H9 (cell line): ENCODE results near the gene SLC25A36. TPM values are rescaled to one million over a fixed set of nuclear protein-coding genes. Genes with fewer than 3 reads are reported as not detected.

ENCODE experiments used
- DNase-seq: peaks from one replicate; pipeline ENCODE4 v3.0.0-alpha.2; 2017
- H2AFZ ChIP-seq: one replicate; pipeline ENCODE4 v1.6.1; 2013; ENCODE audit warnings: mild to moderate bottlenecking, low read length, control low read depth, moderate library complexity
- H2AK5ac ChIP-seq: 2 replicates; pipeline ENCODE4 v1.6.1; 2013; ENCODE audit warnings: low read length, control low read depth, mixed read lengths; ENCODE audit not compliant: insufficient read length
- H2BK120ac ChIP-seq: one replicate; pipeline ENCODE4 v1.6.1; 2013; ENCODE audit warnings: low read depth, mild to moderate bottlenecking, low read length, control low read depth, inconsistent platforms; ENCODE audit not compliant: poor library complexity, severe bottlenecking
- H2BK12ac ChIP-seq: 2 replicates; pipeline ENCODE4 v1.6.1; 2013; ENCODE audit warnings: low read length, control low read depth, mixed read lengths, low read depth; ENCODE audit not compliant: insufficient read length
- H2BK15ac ChIP-seq: 2 replicates; pipeline ENCODE4 v1.6.1; 2013; ENCODE audit warnings: low read depth, low read length, control low read depth
- H2BK20ac ChIP-seq: one replicate; pipeline ENCODE4 v1.6.1; 2013; ENCODE audit warnings: low read depth, mild to moderate bottlenecking, low read length, control low read depth, inconsistent platforms; ENCODE audit not compliant: poor library complexity, severe bottlenecking
- H2BK5ac ChIP-seq: 2 replicates; pipeline ENCODE4 v1.6.1; 2013; ENCODE audit warnings: low read length, control low read depth, mixed read lengths; ENCODE audit not compliant: insufficient read length
- H3K14ac ChIP-seq: 2 replicates; pipeline ENCODE4 v1.6.1; 2013; ENCODE audit warnings: low read length, control low read depth; ENCODE audit not compliant: insufficient read depth
- H3K18ac ChIP-seq: 2 replicates; pipeline ENCODE4 v1.6.1; 2013; ENCODE audit warnings: low read depth, mild to moderate bottlenecking, mixed read lengths, low read length, control low read depth; ENCODE audit not compliant: insufficient read length
- H3K23ac ChIP-seq: 2 replicates; pipeline ENCODE4 v1.6.1; 2013; ENCODE audit warnings: low read length, control low read depth, mixed read lengths, low read depth; ENCODE audit not compliant: insufficient read length
- H3K23me2 ChIP-seq: 2 replicates; pipeline ENCODE4 v1.6.1; 2013; ENCODE audit warnings: low read depth, mild to moderate bottlenecking, mixed read lengths, low read length, control low read depth; ENCODE audit not compliant: insufficient read length, poor library complexity, severe bottlenecking
- H3K27ac ChIP-seq: 2 replicates; pipeline ENCODE4 v1.5.1; 2013; ENCODE audit warnings: low read length, control low read depth, mixed read lengths, low read depth; ENCODE audit not compliant: insufficient read length
- H3K27me3 ChIP-seq: 2 replicates; pipeline ENCODE4 v1.6.1; 2013; ENCODE audit warnings: low read length, control low read depth, inconsistent platforms; ENCODE audit not compliant: insufficient read depth
- H3K4ac ChIP-seq: 2 replicates; pipeline ENCODE4 v1.6.1; 2013; ENCODE audit warnings: low read depth, mild to moderate bottlenecking, control low read depth, inconsistent platforms, low read length, moderate library complexity
- H3K4me1 ChIP-seq: 2 replicates; pipeline ENCODE4 v1.6.1; 2013; ENCODE audit warnings: low read length, control low read depth, inconsistent platforms; ENCODE audit not compliant: insufficient read depth
- H3K4me2 ChIP-seq: 2 replicates; pipeline ENCODE4 v1.6.1; 2013; ENCODE audit warnings: low read length, control low read depth, mixed read lengths; ENCODE audit not compliant: insufficient read length, insufficient read depth
- H3K56ac ChIP-seq: 2 replicates; pipeline ENCODE4 v1.6.1; 2013; ENCODE audit warnings: low read depth, mild to moderate bottlenecking, mixed read lengths, low read length, control low read depth; ENCODE audit not compliant: insufficient read length
- H3K79me1 ChIP-seq: 2 replicates; pipeline ENCODE4 v1.6.1; 2013; ENCODE audit warnings: low read depth, mild to moderate bottlenecking, moderate library complexity, low read length, control low read depth, inconsistent platforms; ENCODE audit not compliant: insufficient read depth, poor library complexity, severe bottlenecking
- H3K79me2 ChIP-seq: 2 replicates; pipeline ENCODE4 v1.6.1; 2013; ENCODE audit warnings: low read length, control low read depth, inconsistent platforms; ENCODE audit not compliant: insufficient read depth
- H3K9ac ChIP-seq: 2 replicates; pipeline ENCODE4 v1.6.1; 2013; ENCODE audit warnings: low read length, control low read depth, mixed read lengths; ENCODE audit not compliant: insufficient read length; ENCODE audit errors: extremely low read depth
- H3K9me3 ChIP-seq: one replicate; pipeline ENCODE4 v1.6.1; 2013; ENCODE audit warnings: low read depth, low read length, inconsistent platforms; ENCODE audit not compliant: control insufficient read depth
- H3T11ph ChIP-seq: one replicate; pipeline ENCODE4 v1.6.1; 2013; ENCODE audit warnings: mild to moderate bottlenecking, low read length, control low read depth, inconsistent platforms
- H4K20me1 ChIP-seq: one replicate; pipeline ENCODE4 v1.6.1; 2013; ENCODE audit not compliant: control insufficient read depth, insufficient read length, insufficient read depth
- H4K5ac ChIP-seq: 2 replicates; pipeline ENCODE4 v1.6.1; 2013; ENCODE audit warnings: low read depth, mild to moderate bottlenecking, mixed read lengths, low read length, control low read depth; ENCODE audit not compliant: insufficient read length
- H4K8ac ChIP-seq: replicated peaks from 2 replicates; pipeline ENCODE4 v1.6.1; 2013; ENCODE audit warnings: low read length, control low read depth, mixed read lengths, low read depth; ENCODE audit not compliant: insufficient read length
- H4K91ac ChIP-seq: 2 replicates; pipeline ENCODE4 v1.6.1; 2013; ENCODE audit warnings: low read depth, mild to moderate bottlenecking, moderate library complexity, mixed read lengths, low read length, control low read depth; ENCODE audit not compliant: insufficient read length
- H3K27ac Mint-ChIP-seq, 3 experiments: 2 replicates in 2 of 3; 3 replicates in 1 of 3; pipeline ENCODE4 v1.8.0; 2020 to 2021; ENCODE audit warnings: mixed read lengths in 3 of 3, mild to moderate bottlenecking in 1 of 3, moderate library complexity in 1 of 3
- H3K27me3 Mint-ChIP-seq: 2 replicates; pipeline ENCODE4 v1.8.0; 2021; ENCODE audit warnings: low read depth, mild to moderate bottlenecking, moderate library complexity, mixed read lengths
- H3K36me3 Mint-ChIP-seq, 3 experiments: 2 replicates in 2 of 3; 3 replicates in 1 of 3; pipeline ENCODE4 v1.8.0; 2020 to 2021; ENCODE audit warnings: low read depth in 3 of 3, mixed read lengths in 3 of 3; ENCODE audit not compliant: insufficient read depth in 1 of 3
- H3K4me1 Mint-ChIP-seq, 2 experiments: 2 replicates each; pipeline ENCODE4 v1.8.0; 2020; ENCODE audit warnings: mixed read lengths in 2 of 2
- H3K4me3 Mint-ChIP-seq, 2 experiments: 2 replicates in 1 of 2; 3 replicates in 1 of 2; pipeline ENCODE4 v1.8.0; 2020 to 2021; ENCODE audit warnings: mild to moderate bottlenecking in 2 of 2, mixed read lengths in 2 of 2, moderate library complexity in 1 of 2
- H3K9me3 Mint-ChIP-seq, 2 experiments: 2 replicates in 1 of 2; 3 replicates in 1 of 2; pipeline ENCODE4 v1.8.0; 2020; ENCODE audit warnings: mild to moderate bottlenecking in 2 of 2, mixed read lengths in 2 of 2, moderate library complexity in 1 of 2
- WGBS: extraction: QIAGEN DNeasy Blood & Tissue Kit; methylation state at CpG from one replicate; pipeline ENCODE4 v1.1.7; 2013; ENCODE audit warnings: missing lambda C conversion rate, low lambda C conversion rate, mixed read lengths; ENCODE audit not compliant: insufficient read length; ENCODE audit errors: extremely low coverage; 5-methylcytosine and 5-hydroxymethylcytosine counted together
- total RNA-seq: library from RNA; stranded (reverse); gene quantifications from 2 replicates; pipeline ENCODE4 v1.2.1, GENCODE V29; 2021
- TF ChIP-seq, protein P1 (sequence below): fragments of 200-600 bp; sonication (generic); conservative IDR thresholded peaks from 3 replicates; pipeline ENCODE4 v1.8.0; 2021; ENCODE audit warnings: antibody characterized with exemption, mild to moderate bottlenecking

SLC25A36 gene
- total RNA-seq, 1 experiment from 2014 or later: 70.0 TPM

DNA sequence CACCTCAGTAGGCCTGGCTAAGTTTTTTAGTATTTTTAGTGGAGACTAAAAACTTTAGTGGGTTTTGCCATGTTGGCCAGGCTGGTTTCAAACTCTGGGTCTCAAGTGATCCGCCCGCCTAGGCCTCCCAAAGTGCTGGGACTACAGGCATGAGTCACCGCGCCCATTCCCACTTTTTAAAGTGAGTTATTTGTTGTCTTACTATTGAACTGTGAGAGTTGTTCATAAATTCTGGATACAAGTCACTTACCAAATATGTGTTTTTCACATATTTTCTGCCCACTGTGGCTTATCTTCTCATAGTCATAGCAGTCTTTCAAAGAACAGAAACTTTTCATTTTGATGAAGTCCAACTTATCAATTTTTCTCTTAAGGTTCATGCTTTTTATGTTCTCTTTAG is 79.6 kb downstream of the SLC25A36 start:
- DNase-seq: no peak
- H2BK20ac ChIP-seq: no peak overlapping the region
- no peak overlapping the region for H3K23ac ChIP-seq
- H2AK5ac ChIP-seq: no peak overlapping the region
- H3K56ac ChIP-seq: no peak overlapping the region
- H2AFZ ChIP-seq: no peak overlapping the region
- Mint-ChIP-seq H3K27ac (no peak overlapping the region), H3K9me3 (peaks cover 0 to 3% of the 10 kb centered on the region in 2 experiments; a peak in 2 of 5 replicates), H3K4me3 (no peak overlapping the region), H3K27me3 (no peaks in the 10 kb centered on the region; the same call in 1 of the 2 replicates), H3K4me1 (no peaks in the 10 kb centered on the region; a peak in 2 of 4 replicates), H3K36me3 (no peaks in the 10 kb centered on the region)
- H3K9me3 ChIP-seq: no peaks in the 10 kb centered on the region
- H3K4ac ChIP-seq: no peak overlapping the region
- no peak overlapping the region for H3K27ac ChIP-seq
- H2BK12ac ChIP-seq: no peak overlapping the region
- H4K91ac ChIP-seq: no peak overlapping the region
- H4K5ac ChIP-seq: no peak overlapping the region
- H2BK5ac ChIP-seq: no peak overlapping the region
- no CpG with 5 or more reads among the region's 4 CpGs for WGBS
- no peak overlapping the region for H2BK15ac ChIP-seq
- no peaks in the 10 kb centered on the region for H3K79me1 ChIP-seq
- no peak overlapping the region for H3T11ph ChIP-seq
- H2BK120ac ChIP-seq: no peak overlapping the region
- H3K23me2 ChIP-seq: no peaks in the 10 kb centered on the region
- no peaks in the 10 kb centered on the region for H3K4me1 ChIP-seq
- no peak overlapping the region for H4K8ac ChIP-seq
- H3K27me3 ChIP-seq: no peaks in the 10 kb centered on the region
- TF ChIP-seq, protein P1, sequence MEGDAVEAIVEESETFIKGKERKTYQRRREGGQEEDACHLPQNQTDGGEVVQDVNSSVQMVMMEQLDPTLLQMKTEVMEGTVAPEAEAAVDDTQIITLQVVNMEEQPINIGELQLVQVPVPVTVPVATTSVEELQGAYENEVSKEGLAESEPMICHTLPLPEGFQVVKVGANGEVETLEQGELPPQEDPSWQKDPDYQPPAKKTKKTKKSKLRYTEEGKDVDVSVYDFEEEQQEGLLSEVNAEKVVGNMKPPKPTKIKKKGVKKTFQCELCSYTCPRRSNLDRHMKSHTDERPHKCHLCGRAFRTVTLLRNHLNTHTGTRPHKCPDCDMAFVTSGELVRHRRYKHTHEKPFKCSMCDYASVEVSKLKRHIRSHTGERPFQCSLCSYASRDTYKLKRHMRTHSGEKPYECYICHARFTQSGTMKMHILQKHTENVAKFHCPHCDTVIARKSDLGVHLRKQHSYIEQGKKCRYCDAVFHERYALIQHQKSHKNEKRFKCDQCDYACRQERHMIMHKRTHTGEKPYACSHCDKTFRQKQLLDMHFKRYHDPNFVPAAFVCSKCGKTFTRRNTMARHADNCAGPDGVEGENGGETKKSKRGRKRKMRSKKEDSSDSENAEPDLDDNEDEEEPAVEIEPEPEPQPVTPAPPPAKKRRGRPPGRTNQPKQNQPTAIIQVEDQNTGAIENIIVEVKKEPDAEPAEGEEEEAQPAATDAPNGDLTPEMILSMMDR: no peak
- H3K14ac ChIP-seq: no peak overlapping the region
- no peaks in the 10 kb centered on the region for H4K20me1 ChIP-seq
- no peak overlapping the region for H3K4me2 ChIP-seq
- H3K79me2 ChIP-seq: no peaks in the 10 kb centered on the region
- H3K9ac ChIP-seq: no peak overlapping the region
- H3K18ac ChIP-seq: no peak overlapping the region

Other genes with a start within 250 kb of the SLC25A36 start
- 6.0 and 6.2 TPM in 2 replicates for gene SPSB4, start 109.5 kb downstream of the SLC25A36 start, total RNA-seq